A549 treated with DMSO at 1 μM for 4 hours (cell line): Measurements from ENCODE around the gene CAPN6. TPM values are rescaled to one million over a fixed set of nuclear protein-coding genes. Genes with fewer than 3 reads are reported as not detected.

Experiments used
- total RNA-seq: library from RNA; stranded (reverse); fragments of 200-300 nt; extraction: Qiagen RNA extraction; gene quantifications from 5 replicates; pipeline ENCODE4 v1.2.3, GENCODE V29; 2022; ENCODE audit warnings: low read depth

Gene CAPN6
- not detected in 5 replicates for total RNA-seq

GRCh38 chrX:111270339-111270738 is at the start of gene CAPN6:
CAPN6 (minus strand) TSS chrX:111270483; CDS start chrX:111263936, 6,547 bp downstream.

Other genes with a start within 250 kb of the CAPN6 start
- 0.05 to 0.17 TPM in 2 of 5 replicates, not detected in the others for gene PAK3, start 174.3 kb downstream of the CAPN6 start, total RNA-seq
- gene DCX, start 141.7 kb upstream of the CAPN6 start, total RNA-seq, result not detected in 5 replicates
- gene SERTM2, start 241.2 kb upstream of the CAPN6 start, total RNA-seq, result not detected in 5 replicates